Muscle of leg (tissue), 11 donors: ENCODE results near the gene PSMC3. TPM values are rescaled to one million over a fixed set of nuclear protein-coding genes. Genes with fewer than 3 reads are reported as not detected.

Source experiments
- DNase-seq: peaks from one replicate; pipeline ENCODE4 v3.0.0; 2013
- H3K27ac ChIP-seq: one replicate; pipeline ENCODE4 v1.5.1; 2013; ENCODE audit warnings: mild to moderate bottlenecking, low read length, control low read depth
- H3K27me3 ChIP-seq: one replicate; pipeline ENCODE4 v1.6.1; 2013; ENCODE audit warnings: low read length; ENCODE audit not compliant: control insufficient read depth, insufficient read depth
- H3K36me3 ChIP-seq: one replicate; pipeline ENCODE4 v1.6.1; 2013; ENCODE audit warnings: low read length; ENCODE audit not compliant: control insufficient read depth, insufficient read depth
- H3K4me1 ChIP-seq: one replicate; pipeline ENCODE4 v1.6.1; 2013; ENCODE audit warnings: low read length; ENCODE audit not compliant: control insufficient read depth, insufficient read depth
- H3K4me3 ChIP-seq: one replicate; pipeline ENCODE4 v1.5.1; 2013; ENCODE audit warnings: low read length, control low read depth
- H3K9me3 ChIP-seq: replicated peaks from 2 replicates; pipeline ENCODE4 v1.6.1; 2013; ENCODE audit warnings: low read depth, low read length; ENCODE audit not compliant: control insufficient read depth
- WGBS: methylation state at CpG from one replicate; pipeline ENCODE4 v1.1.5; 2013; ENCODE audit warnings: missing lambda C conversion rate; ENCODE audit not compliant: insufficient coverage; 5-methylcytosine and 5-hydroxymethylcytosine counted together
- polyA plus RNA-seq, 8 donors: library from polyadenylated mRNA; unstranded; fragments of 120-200 nt; gene quantifications; one replicate each; pipeline versions ENCODE4 v1.2.1 to v1.2.3, GENCODE V29; 2013; ENCODE audit warnings: inconsistent platforms in 1 of 8, low replicate concordance in 1 of 8; ENCODE audit not compliant: insufficient read length in 8 of 8, insufficient read depth in 1 of 8
- total RNA-seq: library from RNA; stranded (reverse); fragments of 120-200 nt; gene quantifications from one replicate; pipeline ENCODE4 v1.2.4, GENCODE V29; 2013

The PSMC3 gene
- total and polyA plus RNA-seq, 9 donors, result 99.1 to 159 (median 136) TPM

GRCh38 chr11:47445840-47446239 is 19.6 kb upstream of the PSMC3 start:
- H3K27me3 ChIP-seq, result no peaks in the 10 kb centered on the region
- no peak for DNase-seq
- H3K4me3 ChIP-seq, result no peak overlapping the region
- no peaks in the 10 kb centered on the region for H3K9me3 ChIP-seq
- no peak overlapping the region for H3K27ac ChIP-seq
- peaks cover 32% of the 10 kb centered on the region for H3K36me3 ChIP-seq
- 86% methylated on average over 1 of the region's 4 CpGs for WGBS
- H3K4me1 ChIP-seq, result peaks cover 25% of the 10 kb centered on the region

DNA sequence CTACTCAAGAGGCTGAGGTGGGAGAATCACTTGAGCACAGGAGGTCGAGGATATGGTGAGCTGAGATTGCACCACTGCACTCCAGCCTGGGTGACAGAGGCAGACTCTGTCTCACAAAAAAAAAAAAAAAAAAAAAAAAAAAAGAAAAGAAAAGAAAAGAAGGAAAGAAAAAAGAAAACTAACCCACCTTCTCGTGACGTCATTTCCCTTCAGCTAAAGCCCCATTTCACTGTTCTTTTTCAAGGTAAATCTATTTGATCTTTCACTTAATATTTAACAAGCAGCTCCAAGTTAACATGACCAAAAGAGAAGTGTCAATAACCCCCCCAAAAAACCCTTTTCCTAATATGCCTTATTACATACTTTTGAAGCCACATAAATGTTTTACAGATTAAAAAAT is 17.6 kb upstream of the PSMC3 start:
- peaks cover 18% of the 10 kb centered on the region for H3K4me1 ChIP-seq
- no peaks in the 10 kb centered on the region for H3K27me3 ChIP-seq
- H3K4me3 ChIP-seq, result no peak overlapping the region
- no peak for DNase-seq
- H3K9me3 ChIP-seq, result no peaks in the 10 kb centered on the region
- H3K27ac ChIP-seq, result no peak overlapping the region
- peaks cover 35% of the 10 kb centered on the region for H3K36me3 ChIP-seq
- no CpG with 5 or more reads among the region's 3 CpGs for WGBS

GRCh38 chr11:47443028-47443700 is 16.9 kb upstream of the PSMC3 start:
- no peak for DNase-seq
- Histone ChIP-seq H3K9me3 (no peaks in the 10 kb centered on the region), H3K27ac (no peak overlapping the region), H3K4me1 (peaks cover 18% of the 10 kb centered on the region), H3K36me3 (peaks cover 35% of the 10 kb centered on the region), H3K27me3 (no peaks in the 10 kb centered on the region), H3K4me3 (no peak overlapping the region)
- WGBS, result 94% methylated on average over 9 of the region's 12 CpGs

GRCh38 chr11:47442514-47442913 is 16.3 kb upstream of the PSMC3 start:
- Histone ChIP-seq H3K4me1 (peaks cover 20% of the 10 kb centered on the region), H3K9me3 (no peaks in the 10 kb centered on the region), H3K4me3 (no peak overlapping the region), H3K27ac (no peak overlapping the region), H3K27me3 (no peaks in the 10 kb centered on the region), H3K36me3 (peaks cover 34% of the 10 kb centered on the region)
- 80% methylated on average over 8 of the region's 8 CpGs for WGBS
- DNase-seq, result no peak

DNA sequence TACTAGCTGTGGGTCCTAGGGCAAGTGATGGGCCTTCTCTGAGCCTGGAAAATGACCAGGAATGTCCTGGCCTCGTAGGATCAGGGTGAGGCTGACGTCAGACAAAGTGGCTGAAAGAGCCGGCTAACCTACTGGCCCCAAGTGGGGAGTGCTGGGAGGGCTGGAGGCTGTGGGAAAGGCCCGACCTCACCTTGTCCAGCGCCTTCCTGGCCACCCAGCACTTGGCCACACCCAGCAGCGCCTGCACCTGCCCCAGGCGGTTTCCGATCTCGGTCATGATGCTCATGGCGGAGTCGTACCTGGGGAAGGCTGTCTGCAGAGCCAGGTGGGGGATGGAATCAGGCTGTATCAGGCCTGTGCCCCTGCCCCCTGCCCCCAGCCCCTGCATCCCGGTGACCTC is 15.2 kb upstream of the PSMC3 start:
- DNase-seq, result no peak
- Histone ChIP-seq H3K9me3 (peaks cover 2% of the 10 kb centered on the region), H3K4me1 (peaks cover 15% of the 10 kb centered on the region), H3K27ac (no peak overlapping the region), H3K27me3 (no peaks in the 10 kb centered on the region), H3K4me3 (no peak overlapping the region), H3K36me3 (peaks cover 26% of the 10 kb centered on the region)
- WGBS, result 69% methylated on average over 10 of the region's 12 CpGs

GRCh38 chr11:47440054-47440476 is 13.8 kb upstream of the PSMC3 start:
- Histone ChIP-seq H3K9me3 (peaks cover 2% of the 10 kb centered on the region), H3K27me3 (no peaks in the 10 kb centered on the region), H3K36me3 (peaks cover 26% of the 10 kb centered on the region), H3K4me1 (peaks cover 15% of the 10 kb centered on the region), H3K27ac (no peak overlapping the region), H3K4me3 (no peak overlapping the region)
- DNase-seq, result no peak
- 89% methylated on average over 1 of the region's 2 CpGs for WGBS

GRCh38 chr11:47438721-47439120 is 12.5 kb upstream of the PSMC3 start:
- H3K4me3 ChIP-seq, result no peak overlapping the region
- H3K4me1 ChIP-seq, result peaks cover 18% of the 10 kb centered on the region
- peaks cover 2% of the 10 kb centered on the region for H3K9me3 ChIP-seq
- WGBS, result 89% methylated on average over 16 of the region's 18 CpGs
- DNase-seq, result no peak
- H3K27ac ChIP-seq, result no peak overlapping the region
- no peaks in the 10 kb centered on the region for H3K27me3 ChIP-seq
- peaks cover 23% of the 10 kb centered on the region for H3K36me3 ChIP-seq

DNA sequence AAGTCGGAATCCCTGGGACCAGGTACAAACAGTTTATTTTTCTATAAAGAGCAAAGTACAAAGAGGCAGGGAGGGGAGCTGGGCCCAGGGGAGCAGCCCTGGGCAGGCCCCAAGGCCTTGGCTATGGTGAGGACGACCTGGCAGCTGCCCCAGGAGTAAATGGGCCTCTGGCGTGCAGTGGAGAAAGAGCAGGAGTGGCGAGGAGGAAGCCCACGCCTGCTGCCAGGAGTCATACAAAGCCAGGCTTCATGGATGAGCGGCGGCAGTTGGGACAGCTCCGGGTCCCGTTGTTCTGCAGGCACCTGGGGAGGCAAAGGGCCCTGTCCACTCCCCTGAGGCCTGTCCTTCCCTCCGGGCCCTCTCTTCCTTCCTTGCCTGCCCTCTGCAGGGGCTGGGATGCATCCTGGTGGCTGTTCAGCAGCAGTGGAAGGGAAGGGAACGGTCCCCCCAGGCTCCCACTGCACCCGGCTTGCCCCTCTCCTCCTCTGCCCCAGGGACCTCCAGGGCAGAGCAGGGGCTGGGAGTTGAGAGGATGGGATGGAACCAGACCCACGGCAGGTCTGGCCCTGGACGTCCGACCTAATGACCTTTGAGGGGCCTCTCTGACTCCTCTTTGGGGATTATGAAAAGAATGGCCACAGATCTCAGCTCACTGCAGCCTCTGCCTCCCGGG is 11.6 kb upstream of the PSMC3 start:
- H3K36me3 ChIP-seq, result peaks cover 21% of the 10 kb centered on the region
- WGBS, result 58% methylated on average over 9 of the region's 16 CpGs
- H3K4me3 ChIP-seq, result no peak overlapping the region
- H3K4me1 ChIP-seq, result peaks cover 17% of the 10 kb centered on the region
- no peak for DNase-seq
- H3K27ac ChIP-seq, result no peak overlapping the region
- no peaks in the 10 kb centered on the region for H3K27me3 ChIP-seq
- H3K9me3 ChIP-seq, result peaks cover 2% of the 10 kb centered on the region

- Histone ChIP-seq H3K4me1 (peaks cover 15% of the 10 kb centered on the region), H3K27ac (no peak overlapping the region)
- 63% methylated on average over 7 of the region's 11 CpGs for WGBS
Observed at GRCh38 chr11:47437218-47437745, 11.0 kb upstream of the PSMC3 start.

DNA sequence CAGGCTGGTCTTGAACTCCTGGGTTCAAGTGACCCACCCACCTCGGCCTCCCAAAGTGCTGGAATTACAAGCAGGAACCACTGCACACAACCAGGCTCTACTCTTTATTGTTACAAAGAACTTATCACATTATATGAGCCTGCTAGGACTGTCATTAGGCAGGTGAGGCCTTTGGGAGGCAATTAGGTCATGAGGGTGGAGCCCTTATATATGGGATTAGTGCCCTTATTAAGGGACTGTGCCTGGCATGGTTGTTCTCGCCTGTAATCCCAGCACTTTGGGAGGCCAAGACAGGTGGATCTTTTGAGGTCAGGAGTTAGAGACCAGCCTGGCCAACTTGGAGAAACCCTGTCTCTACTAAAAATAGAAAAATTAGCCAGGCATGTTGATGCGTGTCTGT is 10.5 kb upstream of the PSMC3 start:
- H3K27ac ChIP-seq, result no peak overlapping the region
- WGBS, result 100% methylated on average over 1 of the region's 3 CpGs
- H3K4me1 ChIP-seq, result peaks cover 15% of the 10 kb centered on the region
- H3K36me3 ChIP-seq, result peaks cover 10% of the 10 kb centered on the region
- H3K4me3 ChIP-seq, result no peak overlapping the region
- H3K9me3 ChIP-seq, result peaks cover 2% of the 10 kb centered on the region
- no peaks in the 10 kb centered on the region for H3K27me3 ChIP-seq
- no peak for DNase-seq

More at GRCh38 chr11:47437218-47437745, 11.0 kb upstream of the PSMC3 start:
- no peaks in the 10 kb centered on the region for H3K27me3 ChIP-seq
- H3K9me3 ChIP-seq, result peaks cover 2% of the 10 kb centered on the region
- no peak overlapping the region for H3K4me3 ChIP-seq
- H3K36me3 ChIP-seq, result peaks cover 15% of the 10 kb centered on the region
- no peak for DNase-seq
